HG03520 (cell line): Measurements from ENCODE around the gene IL15RA.
"Not testable (repeated sequence)": the region's sequence is repeated elsewhere in the genome, so short reads cannot be mapped to it uniquely, and the experiment has no call there.

ENCODE experiments used
- ATAC-seq: cut with Tn5 transposase; IDR thresholded peaks from one replicate; pipeline ENCODE4 v1.9.1; 2021; ENCODE audit warnings: mild to moderate bottlenecking, moderate library complexity; ENCODE audit not compliant: unreplicated experiment

IL15RA gene

GRCh38 chr10:5952731-5953385 is 24.5 kb downstream of the IL15RA start:
- ATAC-seq: no peak

- ATAC-seq: no peak
These were observed 25.5 kb downstream of the IL15RA start for GRCh38 chr10:5951721-5952407.

- ATAC-seq: no peak
These were observed 26.1 kb downstream of the IL15RA start for GRCh38 chr10:5951167-5951711.

GRCh38 chr10:5949009-5949759 is 28.2 kb downstream of the IL15RA start:
- ATAC-seq: no peak

- ATAC-seq: no peak
These were observed 29.1 kb downstream of the IL15RA start for GRCh38 chr10:5948208-5948585.

- ATAC-seq: no peak
These were observed 29.7 kb downstream of the IL15RA start for GRCh38 chr10:5947471-5948207.

- ATAC-seq: no peak
These were observed 30.6 kb downstream of the IL15RA start for GRCh38 chr10:5946786-5947185.

- not testable (repeated sequence) for ATAC-seq
These were observed 30.9 kb downstream of the IL15RA start for GRCh38 chr10:5946419-5946775.

- no peak for ATAC-seq
These were observed 31.6 kb downstream of the IL15RA start for GRCh38 chr10:5945561-5946418.

- ATAC-seq: no peak
These were observed 32.2 kb downstream of the IL15RA start for GRCh38 chr10:5945190-5945509.

- ATAC-seq: no peak
These were observed 32.8 kb downstream of the IL15RA start for GRCh38 chr10:5944389-5945189.

GRCh38 chr10:5943536-5943935 is 33.8 kb downstream of the IL15RA start:
- ATAC-seq: no peak

GRCh38 chr10:5942474-5942873 is 34.9 kb downstream of the IL15RA start:
- no peak for ATAC-seq

- no peak for ATAC-seq
These were observed 35.3 kb downstream of the IL15RA start for GRCh38 chr10:5942001-5942400.

- no peak for ATAC-seq
These were observed 35.8 kb downstream of the IL15RA start for GRCh38 chr10:5941579-5941978.

- ATAC-seq: no peak
These were observed 36.5 kb downstream of the IL15RA start for GRCh38 chr10:5940807-5941218.

- ATAC-seq: no peak
These were observed 39.1 kb downstream of the IL15RA start for GRCh38 chr10:5938291-5938690.

GRCh38 chr10:5937016-5937415 is 40.3 kb downstream of the IL15RA start:
- no peak for ATAC-seq

GRCh38 chr10:5935628-5936027 is 41.7 kb downstream of the IL15RA start:
- ATAC-seq: no peak
